NCI-H146 treated with DMSO at 0.1 percent for 48 hours (cell line): ENCODE results near the gene TMEM191C.
"Not testable (repeated sequence)": the region's sequence is repeated elsewhere in the genome, so short reads cannot be mapped to it uniquely, and the experiment has no call there.

Source experiments
- DNase-seq: peaks from one replicate; lab custom pipeline; 2025; ENCODE audit not compliant: unreplicated experiment; lab: John Stamatoyannopoulos, UW

The TMEM191C gene

GRCh38 chr22:21446128-21446826, 20.9 kb upstream of the TMEM191C start:
- no peak for DNase-seq

GRCh38 chr22:21446827-21447690, 20.1 kb upstream of the TMEM191C start:
- DNase-seq = no peak

- no peak for DNase-seq
Measured at GRCh38 chr22:21447694-21448402, 19.3 kb upstream of the TMEM191C start.

- DNase-seq = no peak
Measured at GRCh38 chr22:21448627-21449416, 18.4 kb upstream of the TMEM191C start.

DNA sequence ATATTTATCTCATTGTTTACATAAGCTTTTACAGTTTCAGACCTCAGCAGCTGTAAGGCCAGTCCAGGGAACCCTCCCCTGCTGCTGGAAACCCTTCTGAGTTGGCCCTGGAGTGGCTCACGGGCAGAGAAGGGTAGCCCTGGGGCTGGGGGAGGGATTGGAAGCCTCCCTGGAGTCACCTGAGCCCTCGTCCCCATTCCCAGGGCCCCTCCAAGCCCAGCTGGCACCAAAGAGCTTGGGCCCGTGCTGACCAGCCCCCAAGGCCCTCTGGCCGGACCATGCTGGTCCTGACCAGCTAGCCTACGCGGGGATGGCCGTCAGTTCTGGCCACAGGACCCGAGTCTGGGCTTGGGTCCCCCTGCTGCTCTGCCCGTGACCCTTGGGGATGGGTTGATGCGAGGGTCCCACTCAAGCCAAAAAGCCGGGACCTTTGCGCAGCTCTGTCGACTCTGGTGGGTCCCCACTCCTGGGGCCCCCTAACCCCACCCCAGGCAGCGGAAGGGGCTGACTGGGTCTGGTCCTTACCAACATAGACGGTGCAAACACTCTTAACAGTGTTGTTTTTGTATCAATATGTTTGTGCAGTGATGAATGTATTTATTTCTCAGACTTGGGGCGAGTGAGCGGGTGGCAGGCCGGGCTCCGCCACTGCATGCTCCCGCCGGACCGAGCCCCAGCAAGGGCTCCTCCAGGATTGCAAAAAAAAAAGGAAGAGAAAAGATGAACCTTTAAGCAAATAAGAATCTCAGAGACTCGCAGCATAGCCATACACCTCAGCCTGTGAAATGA, 17.5 kb upstream of the TMEM191C start:
- no peak for DNase-seq

GRCh38 chr22:21450320-21450831, 16.8 kb upstream of the TMEM191C start:
- no peak for DNase-seq

DNA sequence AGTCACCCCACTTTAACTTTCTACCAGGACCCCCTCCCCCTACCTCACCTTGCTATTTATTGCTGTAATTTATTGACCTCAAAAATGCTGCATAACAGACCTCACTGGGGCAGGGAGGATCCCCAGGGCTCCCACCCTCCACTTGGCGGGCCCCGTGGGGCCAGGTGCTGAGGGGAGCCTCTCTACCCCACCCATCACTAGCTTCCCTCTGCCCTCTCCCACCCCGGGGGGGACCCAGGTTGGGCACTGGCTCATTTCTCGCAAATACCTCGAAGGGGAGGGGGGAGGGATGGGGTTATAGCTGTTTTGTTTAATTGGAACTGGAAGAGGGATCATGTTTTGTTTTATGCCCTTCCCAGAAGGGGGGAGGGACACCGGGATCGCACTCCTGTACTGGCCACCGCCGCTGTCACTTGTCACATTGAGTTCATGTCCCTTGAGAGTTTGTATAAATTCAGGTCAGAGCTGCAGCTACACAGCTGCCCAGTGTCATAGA, 16.3 kb upstream of the TMEM191C start:
- no peak for DNase-seq

DNA sequence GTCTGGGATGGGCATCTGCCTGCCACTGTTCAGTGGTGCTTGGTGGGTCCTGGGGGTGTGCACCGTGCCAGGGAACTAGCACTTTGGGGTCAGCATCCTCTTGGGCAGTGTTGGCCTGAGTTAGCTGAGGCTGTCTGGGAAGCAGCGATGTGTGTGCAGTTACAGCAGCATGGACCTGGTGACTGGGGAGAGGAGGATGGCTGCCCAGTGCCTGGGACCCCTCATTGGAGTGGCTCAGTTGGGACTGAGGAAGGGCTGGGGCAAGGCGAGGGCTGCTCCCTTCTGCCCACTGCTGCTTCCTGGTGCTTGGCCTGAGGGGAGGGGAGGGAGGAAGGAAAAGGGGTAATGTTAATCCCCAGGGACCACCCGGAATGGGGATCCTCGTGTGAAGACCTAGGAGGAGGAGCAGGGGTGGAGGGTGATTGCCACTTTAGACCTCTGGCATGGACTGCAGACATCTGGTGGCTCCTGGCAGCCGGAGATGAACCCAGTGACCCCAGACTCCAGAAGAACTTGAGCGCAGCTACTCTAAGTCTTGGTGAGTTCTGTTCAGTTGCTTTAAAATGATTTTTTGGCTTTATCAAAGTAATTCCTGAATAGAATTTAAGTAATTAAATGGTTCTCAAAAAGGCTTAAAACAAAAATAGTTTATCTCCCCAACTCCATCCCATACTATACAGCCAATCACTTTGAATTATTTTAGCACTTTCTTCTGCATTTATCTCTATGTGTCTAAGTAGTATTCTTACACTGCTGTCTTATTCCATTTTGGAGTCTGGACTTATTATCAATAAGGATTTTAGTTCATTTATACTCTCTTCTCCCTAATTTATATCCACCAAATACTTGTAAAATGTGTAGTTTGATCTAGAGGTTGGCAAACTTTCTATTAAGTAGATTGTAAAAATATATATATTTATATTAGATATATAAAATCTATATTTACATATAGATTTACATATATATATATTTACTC, 15.4 kb upstream of the TMEM191C start:
- no peak for DNase-seq

DNA sequence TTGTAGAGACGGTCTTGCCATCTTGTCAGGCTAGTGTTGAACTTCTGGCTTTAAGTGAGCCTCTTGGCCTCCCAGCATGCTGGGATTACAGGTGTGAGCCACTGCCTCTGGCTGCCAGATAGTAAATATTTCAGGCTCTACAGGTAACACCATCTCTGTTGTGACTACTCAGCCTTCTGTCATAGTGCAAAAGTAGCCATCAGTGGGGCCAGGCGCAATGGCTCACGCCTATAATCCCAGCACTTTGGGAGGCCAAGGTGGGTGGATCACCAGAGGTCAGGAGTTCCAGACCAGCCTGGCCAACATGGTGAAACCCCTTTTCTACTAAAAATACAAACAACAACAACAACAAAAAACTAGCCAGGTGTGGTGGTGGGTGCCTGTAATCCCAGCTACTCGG, 14.5 kb upstream of the TMEM191C start:
- not testable (repeated sequence) for DNase-seq

- not testable (repeated sequence) for DNase-seq
Measured at GRCh38 chr22:21454998-21455333, 12.2 kb upstream of the TMEM191C start.

- no peak for DNase-seq
Measured at GRCh38 chr22:21455334-21456089, 11.7 kb upstream of the TMEM191C start.

DNA sequence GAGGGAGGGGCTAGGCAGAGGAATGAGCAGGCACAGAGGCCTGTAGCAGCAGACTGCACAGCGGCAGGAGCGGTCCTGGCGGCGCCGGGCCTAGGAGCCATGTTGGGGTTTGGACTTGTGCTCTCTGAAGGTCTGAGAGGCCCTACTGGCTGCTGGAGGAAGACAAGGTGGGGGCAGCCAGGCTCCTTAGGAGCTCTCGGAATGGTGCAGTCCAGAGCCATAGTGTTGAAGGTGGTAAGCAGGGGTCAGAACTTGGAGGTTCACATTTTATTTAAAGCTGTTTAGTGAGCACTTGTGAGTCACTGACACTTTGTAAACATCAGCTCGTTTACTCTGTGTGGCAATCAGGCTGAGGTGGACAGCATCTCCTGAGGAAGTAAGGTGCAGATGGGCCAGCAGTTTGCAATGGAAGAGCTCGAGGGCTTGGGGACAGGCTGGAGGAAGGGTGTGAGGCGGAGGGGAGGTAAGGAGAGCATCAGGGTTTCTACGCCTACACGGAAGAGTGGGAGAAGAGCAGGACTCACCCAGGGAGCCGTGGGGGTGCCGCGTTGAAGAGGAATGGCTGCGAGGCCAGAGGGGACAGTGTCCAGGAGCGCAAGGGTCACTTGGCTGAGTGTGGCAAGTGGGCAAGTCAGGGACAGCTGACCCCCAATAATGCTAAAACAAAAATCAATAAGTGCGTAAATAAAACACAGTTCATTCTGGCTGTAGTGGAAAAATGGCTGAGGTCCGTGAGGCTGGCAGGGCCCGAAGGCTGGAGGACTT, 10.0 kb upstream of the TMEM191C start:
- no peak for DNase-seq

DNA sequence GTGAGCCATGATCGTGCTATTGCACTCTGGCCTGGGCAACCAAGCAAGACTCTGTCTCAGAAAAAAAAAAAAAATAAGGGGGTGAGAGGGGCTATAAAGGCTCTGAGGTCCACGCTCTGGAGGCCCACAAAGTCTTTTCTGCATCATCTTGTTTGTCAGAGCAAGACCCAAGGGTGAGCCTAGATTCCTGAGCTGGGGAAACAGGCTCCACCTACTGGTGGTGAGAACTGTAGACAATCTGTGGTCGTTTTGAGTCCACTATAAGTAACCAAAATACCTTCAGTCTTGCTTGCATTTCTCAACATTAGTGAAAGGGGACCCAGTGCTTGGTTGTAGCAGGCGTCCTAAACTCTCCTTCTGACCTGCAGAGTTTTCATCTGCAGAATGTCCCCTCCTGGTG, 4.5 kb upstream of the TMEM191C start:
- not testable (repeated sequence) for DNase-seq

GRCh38 chr22:21468194-21469096, 1.3 kb downstream of the TMEM191C start:
- not testable (repeated sequence) for DNase-seq

- DNase-seq = not testable (repeated sequence)
Measured at GRCh38 chr22:21469097-21469994, 2.2 kb downstream of the TMEM191C start.
